Neural progenitor cell (in vitro differentiated cells): ENCODE results near the gene ZFAND6. TPM values are rescaled to one million over a fixed set of nuclear protein-coding genes. Genes with fewer than 3 reads are reported as not detected.
"Not testable (repeated sequence)": the region's sequence is repeated elsewhere in the genome, so short reads cannot be mapped to it uniquely, and the experiment has no call there.

Experiments used
- DNase-seq: peaks from one replicate; pipeline ENCODE4 v3.0.0-alpha.2; 2016; ENCODE audit warnings: low spot score
- H2AFZ ChIP-seq: fragments of 200-600 bp; sonication (generic); replicated peaks from 2 replicates; pipeline ENCODE4 v1.6.1; 2016; ENCODE audit warnings: antibody characterized with exemption
- H3F3A ChIP-seq: fragments of 200-600 bp; sonication (generic); 2 replicates; pipeline ENCODE4 v1.6.1; 2016; ENCODE audit warnings: antibody characterized with exemption, low read depth
- H3K27ac ChIP-seq: fragments of 200-600 bp; sonication (generic); 2 replicates; pipeline ENCODE4 v1.5.1; 2016; ENCODE audit warnings: mild to moderate bottlenecking
- H3K27me3 ChIP-seq: fragments of 200-600 bp; sonication (generic); 2 replicates; pipeline ENCODE4 v1.6.1; 2016; ENCODE audit warnings: mild to moderate bottlenecking, moderate library complexity
- H3K36me3 ChIP-seq: fragments of 200-600 bp; sonication (generic); 2 replicates; pipeline ENCODE4 v1.5.1; 2016
- H3K4me1 ChIP-seq: fragments of 200-600 bp; sonication (generic); 2 replicates; pipeline ENCODE4 v1.6.1; 2016; ENCODE audit warnings: mixed run types
- H3K4me2 ChIP-seq: fragments of 200-600 bp; sonication (generic); 2 replicates; pipeline ENCODE4 v1.6.1; 2016
- H3K4me3 ChIP-seq: fragments of 200-600 bp; sonication (generic); 2 replicates; pipeline ENCODE4 v1.5.1; 2016
- H3K79me2 ChIP-seq: fragments of 200-600 bp; sonication (generic); 2 replicates; pipeline ENCODE4 v1.6.1; 2016; ENCODE audit warnings: low read depth
- H3K9ac ChIP-seq: fragments of 200-600 bp; sonication (generic); 2 replicates; pipeline ENCODE4 v1.6.1; 2016
- H3K9me3 ChIP-seq: fragments of 200-600 bp; sonication (generic); 2 replicates; pipeline ENCODE4 v1.5.1; 2016; ENCODE audit warnings: low read depth
- H4K20me1 ChIP-seq: fragments of 200-600 bp; sonication (generic); 2 replicates; pipeline ENCODE4 v1.6.1; 2016; ENCODE audit warnings: low read depth
- H3K27ac Mint-ChIP-seq: 3 replicates; pipeline ENCODE4 v1.8.0; 2021; ENCODE audit warnings: mixed read lengths
- H3K27me3 Mint-ChIP-seq: 2 replicates; pipeline ENCODE4 v1.8.0; 2022; ENCODE audit warnings: low read depth, mild to moderate bottlenecking, inconsistent platforms, moderate library complexity, mixed read lengths; ENCODE audit not compliant: insufficient read depth
- H3K36me3 Mint-ChIP-seq: 3 replicates; pipeline ENCODE4 v1.8.0; 2021; ENCODE audit warnings: mixed read lengths
- H3K4me1 Mint-ChIP-seq: 3 replicates; pipeline ENCODE4 v1.8.0; 2021; ENCODE audit warnings: mixed read lengths
- H3K4me3 Mint-ChIP-seq: 3 replicates; pipeline ENCODE4 v1.8.0; 2021; ENCODE audit warnings: mild to moderate bottlenecking, moderate library complexity, mixed read lengths
- H3K9me3 Mint-ChIP-seq: 3 replicates; pipeline ENCODE4 v1.8.0; 2020; ENCODE audit warnings: mixed read lengths
- EZH2 ChIP-seq: fragments of 200-600 bp; sonication (generic); IDR thresholded peaks from 2 replicates; pipeline ENCODE4 v1.6.1; 2017; ENCODE audit warnings: antibody characterized with exemption, mild to moderate bottlenecking, moderate library complexity
- EZH2phosphoT487 ChIP-seq: fragments of 200-600 bp; sonication (generic); IDR thresholded peaks from 2 replicates; pipeline ENCODE4 v1.6.1; 2017; ENCODE audit warnings: antibody characterized with exemption
- total RNA-seq: library from RNA; depleted of rRNA; stranded (reverse); fragments of >200 nt; gene quantifications from 2 replicates; pipeline ENCODE4 v1.2.3, GENCODE V29; 2015; ENCODE audit warnings: low replicate concordance
- TF ChIP-seq, protein P1 (sequence below): fragments of 200-600 bp; sonication (generic); IDR thresholded peaks from 2 replicates; pipeline ENCODE4 v1.5.1; 2017; ENCODE audit warnings: antibody characterized with exemption, mild to moderate bottlenecking

The ZFAND6 gene
- 221 and 329 TPM in 2 replicates for total RNA-seq

DNA sequence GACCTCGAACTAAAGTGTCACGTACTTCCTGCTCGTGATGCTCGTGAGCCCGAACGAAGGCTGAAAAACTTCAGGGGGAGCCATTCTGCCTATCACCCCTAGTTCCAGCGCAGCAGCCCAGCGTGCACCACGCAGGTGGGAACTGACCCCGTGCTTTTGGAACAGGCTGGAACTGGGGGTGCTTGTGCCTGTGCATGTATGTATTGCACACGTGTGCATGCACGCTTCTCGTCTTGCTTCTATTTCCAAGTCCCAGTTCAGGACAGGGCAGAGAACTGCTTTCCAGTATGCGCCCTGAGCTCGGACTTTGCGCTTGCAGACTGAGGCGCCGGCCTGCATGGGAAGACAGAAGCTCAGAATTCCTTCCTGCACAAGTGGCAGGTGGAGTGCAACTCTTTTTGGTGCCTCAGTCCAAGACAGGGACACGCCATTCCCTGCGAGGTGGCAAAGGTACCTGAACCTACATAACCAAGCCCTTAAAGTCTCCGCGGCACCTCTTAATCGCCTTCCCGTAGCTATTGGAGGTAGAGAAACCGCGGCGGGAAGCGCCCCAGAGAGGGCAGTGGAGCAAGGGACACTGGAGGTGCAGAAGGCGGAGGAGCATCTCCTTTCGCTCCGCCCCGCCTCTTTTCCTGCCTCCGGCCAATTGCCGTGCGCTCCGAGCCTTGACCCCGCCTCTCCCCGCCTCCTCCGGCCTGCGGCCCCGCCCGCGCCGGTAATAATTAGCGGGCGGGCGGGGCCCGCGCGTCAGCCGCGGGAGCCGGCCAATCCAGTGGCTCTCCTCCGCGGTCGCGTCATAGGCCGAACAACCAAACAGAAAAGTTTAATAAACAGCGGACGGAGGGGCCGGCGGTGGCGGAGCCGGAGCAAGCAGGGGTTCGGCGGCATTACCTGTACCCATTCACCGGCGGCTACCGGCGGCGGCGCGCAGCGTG is at the start of gene ZFAND6:
Gene ZFAND6 (plus strand): TSS at position 826 of the 935 bp plus-strand sequence. CDS start 60,669 bp downstream, outside the sequence.
- TF ChIP-seq EZH2phosphoT487: peak; percentile 23
- TF ChIP-seq, protein P1, sequence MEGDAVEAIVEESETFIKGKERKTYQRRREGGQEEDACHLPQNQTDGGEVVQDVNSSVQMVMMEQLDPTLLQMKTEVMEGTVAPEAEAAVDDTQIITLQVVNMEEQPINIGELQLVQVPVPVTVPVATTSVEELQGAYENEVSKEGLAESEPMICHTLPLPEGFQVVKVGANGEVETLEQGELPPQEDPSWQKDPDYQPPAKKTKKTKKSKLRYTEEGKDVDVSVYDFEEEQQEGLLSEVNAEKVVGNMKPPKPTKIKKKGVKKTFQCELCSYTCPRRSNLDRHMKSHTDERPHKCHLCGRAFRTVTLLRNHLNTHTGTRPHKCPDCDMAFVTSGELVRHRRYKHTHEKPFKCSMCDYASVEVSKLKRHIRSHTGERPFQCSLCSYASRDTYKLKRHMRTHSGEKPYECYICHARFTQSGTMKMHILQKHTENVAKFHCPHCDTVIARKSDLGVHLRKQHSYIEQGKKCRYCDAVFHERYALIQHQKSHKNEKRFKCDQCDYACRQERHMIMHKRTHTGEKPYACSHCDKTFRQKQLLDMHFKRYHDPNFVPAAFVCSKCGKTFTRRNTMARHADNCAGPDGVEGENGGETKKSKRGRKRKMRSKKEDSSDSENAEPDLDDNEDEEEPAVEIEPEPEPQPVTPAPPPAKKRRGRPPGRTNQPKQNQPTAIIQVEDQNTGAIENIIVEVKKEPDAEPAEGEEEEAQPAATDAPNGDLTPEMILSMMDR: no peak

DNA sequence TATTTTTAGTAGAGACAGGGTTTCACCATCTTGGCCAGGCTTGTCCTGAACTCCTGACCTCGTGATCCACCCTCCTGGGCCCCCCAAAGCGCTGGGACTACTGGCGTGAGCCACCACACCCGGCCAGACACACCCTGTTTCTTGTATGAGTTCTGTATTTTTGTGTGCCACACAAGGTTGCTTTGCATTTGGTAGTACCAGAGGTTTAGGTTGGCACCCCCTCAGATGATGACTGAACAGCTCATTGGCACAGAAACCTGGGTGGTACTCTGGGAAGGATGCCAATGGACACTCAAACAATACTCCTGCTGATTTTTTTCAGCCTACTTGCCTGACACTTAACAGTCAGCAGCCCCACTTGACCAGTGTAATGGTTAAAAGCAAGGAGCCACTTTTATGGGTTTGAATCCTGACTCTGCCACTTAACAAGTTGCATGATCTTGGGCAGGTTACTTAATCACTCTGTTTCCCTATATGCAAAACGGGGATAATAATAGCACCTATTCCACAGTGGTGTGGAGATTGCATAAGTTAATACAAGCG is 49.3 kb upstream of the ZFAND6 start:
- no peak overlapping the region for H2AFZ ChIP-seq
- no peak overlapping the region for H3K4me3 ChIP-seq
- H4K20me1 ChIP-seq: no peaks in the 10 kb centered on the region
- no peaks in the 10 kb centered on the region for H3K9me3 ChIP-seq
- H3K4me2 ChIP-seq: no peak overlapping the region
- no peak for DNase-seq
- no peaks in the 10 kb centered on the region for H3K36me3 ChIP-seq
- H3F3A ChIP-seq: peaks cover 9% of the 10 kb centered on the region
- no peaks in the 10 kb centered on the region for H3K27me3 ChIP-seq
- H3K27me3 Mint-ChIP-seq: peaks cover 4% of the 10 kb centered on the region
- no peaks in the 10 kb centered on the region for H3K36me3 Mint-ChIP-seq
- no peak overlapping the region for H3K9ac ChIP-seq
- no peaks in the 10 kb centered on the region for H3K79me2 ChIP-seq
- no peaks in the 10 kb centered on the region for H3K4me1 ChIP-seq
- no peak overlapping the region for H3K4me3 Mint-ChIP-seq
- H3K9me3 Mint-ChIP-seq: peaks cover 5% of the 10 kb centered on the region
- TF ChIP-seq EZH2phosphoT487: no peak
- TF ChIP-seq, protein P1: no peak
- no peak for TF ChIP-seq EZH2
- no peaks in the 10 kb centered on the region for H3K4me1 Mint-ChIP-seq
- H3K27ac Mint-ChIP-seq: no peak overlapping the region
- H3K27ac ChIP-seq: no peak overlapping the region

More for the DNA sequence above, at the start of gene ZFAND6:
- Mint-ChIP-seq H3K27me3 (peaks cover 4% of the 10 kb centered on the region), H3K4me3 (peak within 1 kb of the TSS; percentile 95), H3K4me1 (peaks cover 26% of the 10 kb centered on the region), H3K9me3 (peaks cover 3% of the 10 kb centered on the region), H3K36me3 (no peaks in the 10 kb centered on the region), H3K27ac (no peak within 1 kb of the TSS)
- peaks cover 22% of the 10 kb centered on the region for H3F3A ChIP-seq
- H3K9me3 ChIP-seq: no peaks in the 10 kb centered on the region
- DNase-seq: peak; percentile 99
- peak within 1 kb of the TSS; percentile 93 for H3K4me2 ChIP-seq
- peak within 1 kb of the TSS; percentile 96 for H3K4me3 ChIP-seq
- H3K27ac ChIP-seq: peak within 1 kb of the TSS; percentile 97
- no peaks in the 10 kb centered on the region for H3K36me3 ChIP-seq
- H3K9ac ChIP-seq: peak within 1 kb of the TSS; percentile 68
- H3K4me1 ChIP-seq: peaks cover 21% of the 10 kb centered on the region
- peak within 1 kb of the TSS; percentile 95 for H2AFZ ChIP-seq
- peaks cover 41% of the 10 kb centered on the region for H3K79me2 ChIP-seq
- H4K20me1 ChIP-seq: peaks cover 25% of the 10 kb centered on the region
- peaks cover 18% of the 10 kb centered on the region for H3K27me3 ChIP-seq

DNA sequence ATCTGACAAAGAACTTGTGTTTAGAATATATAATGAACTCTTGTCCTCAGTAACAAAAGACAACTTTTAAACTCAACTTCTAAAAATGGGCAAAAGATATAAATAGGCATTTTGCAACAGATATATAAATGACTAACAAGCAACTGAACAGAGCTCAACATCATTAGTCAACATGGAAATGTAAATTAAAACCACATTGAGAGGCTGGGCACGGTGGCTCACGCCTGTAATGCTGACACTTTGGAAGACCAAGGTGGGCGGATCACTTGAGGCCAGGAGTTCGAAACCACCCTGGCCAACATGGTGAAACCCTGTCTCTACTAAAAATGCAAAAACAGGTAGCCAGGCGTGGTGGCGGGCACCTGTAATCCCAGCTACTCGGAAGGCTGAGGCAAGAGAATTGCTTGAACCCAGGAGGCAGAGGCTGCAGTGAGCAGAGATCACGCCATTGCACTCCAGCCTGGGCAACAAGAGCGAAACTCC is 48.4 kb upstream of the ZFAND6 start:
- H3K27ac ChIP-seq, H3K4me2 ChIP-seq, H3K4me1 Mint-ChIP-seq, H3K4me1 ChIP-seq, H3K36me3 Mint-ChIP-seq, H3F3A ChIP-seq, H3K4me3 Mint-ChIP-seq, H3K27ac Mint-ChIP-seq, H3K36me3 ChIP-seq, H3K9me3 Mint-ChIP-seq, H2AFZ ChIP-seq, DNase-seq, H3K9me3 ChIP-seq, H4K20me1 ChIP-seq, H3K79me2 ChIP-seq, H3K9ac ChIP-seq, H3K4me3 ChIP-seq, H3K27me3 Mint-ChIP-seq, H3K27me3 ChIP-seq: not testable (repeated sequence)
